ENCODE measurements around the gene INSL3.

Gene INSL3

DNA sequence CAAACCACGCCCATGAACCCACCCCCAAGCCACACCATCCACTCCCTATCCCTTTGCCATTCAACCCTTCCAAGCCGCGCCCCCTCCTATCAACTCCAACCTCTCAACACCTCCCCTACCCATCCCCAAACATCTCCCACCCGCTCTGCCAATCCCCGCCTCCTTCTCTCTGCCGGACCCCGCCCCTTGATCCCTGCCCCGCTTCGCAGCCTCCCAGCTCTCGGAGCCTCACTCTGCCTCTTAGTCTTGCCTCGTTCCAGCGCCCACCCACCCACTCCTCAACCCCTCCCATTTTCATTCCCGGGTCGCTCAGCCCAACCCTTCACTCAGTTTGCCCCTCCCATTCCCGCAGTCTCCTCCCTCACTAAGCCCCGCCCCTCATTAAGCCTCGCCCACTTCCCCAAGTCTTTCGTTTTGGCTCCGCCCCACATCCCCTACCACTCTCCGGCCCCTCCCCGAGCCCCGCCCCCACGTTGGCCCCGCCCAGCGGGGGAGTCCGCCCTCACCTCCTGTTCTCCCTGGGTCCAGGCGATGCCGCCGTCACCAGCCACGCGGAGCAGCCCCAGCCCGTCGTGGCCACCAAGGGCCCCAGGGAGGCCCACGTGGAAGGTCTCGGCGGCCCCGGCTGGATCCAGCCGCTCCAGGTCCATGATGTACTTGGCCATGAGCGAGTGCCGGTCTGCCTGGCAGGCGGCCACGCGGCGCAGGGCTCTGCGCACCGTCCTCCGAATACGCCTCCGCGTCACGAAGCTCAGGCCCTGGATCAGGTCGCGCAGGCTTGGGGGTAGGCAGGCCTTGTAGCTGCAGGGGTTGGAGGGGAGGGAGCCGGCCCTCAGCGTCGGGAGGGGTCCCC is 20.7 kb upstream of the INSL3 start:
- Histone ChIP-seq H3K4me1 (ENCODE audit: control insufficient read depth, insufficient read depth, low read length) (no peaks in the 10 kb centered on the region), H3K9ac (ENCODE audit: low read length) (no peak overlapping the region), H3K27me3 (ENCODE audit: control insufficient read depth, insufficient read depth, low read length) (peaks cover 5% of the 10 kb centered on the region), H3K4me3 (ENCODE audit: low read length) (peak overlapping the region; percentile 34), H3K27ac (ENCODE audit: low read depth, low read length) (no peak overlapping the region), H3K36me3 (ENCODE audit: control insufficient read depth, insufficient read depth, low read length) (peaks cover 2% of the 10 kb centered on the region)

DNA sequence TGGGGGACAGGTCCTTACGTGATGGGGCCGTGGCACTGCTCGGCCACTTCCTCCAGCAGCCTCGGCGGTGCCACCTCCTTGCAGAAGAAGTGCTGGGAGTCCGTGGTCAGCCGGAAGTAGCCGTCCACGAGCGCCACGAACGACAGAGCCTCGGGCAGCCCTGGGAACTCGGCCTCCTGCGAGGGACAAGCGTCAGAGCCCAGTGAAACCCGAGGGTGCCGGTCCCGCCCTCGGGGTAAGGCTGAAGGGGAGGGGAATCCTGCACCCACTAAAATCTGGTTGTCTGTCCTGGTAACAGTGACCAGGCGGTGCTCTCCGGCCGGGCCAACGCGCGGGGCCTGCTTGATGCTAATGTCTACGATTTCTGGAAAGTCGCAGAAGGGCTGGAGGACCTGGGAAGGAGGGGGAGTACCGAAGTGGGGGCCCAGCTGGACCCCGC is 20.1 kb upstream of the INSL3 start:
- Histone ChIP-seq H3K4me1 (ENCODE audit: control insufficient read depth, insufficient read depth, low read length) (no peaks in the 10 kb centered on the region), H3K9ac (ENCODE audit: low read length) (no peak overlapping the region), H3K4me3 (ENCODE audit: low read length) (no peak overlapping the region), H3K27ac (ENCODE audit: low read depth, low read length) (no peak overlapping the region), H3K36me3 (ENCODE audit: control insufficient read depth, insufficient read depth, low read length) (peaks cover 2% of the 10 kb centered on the region), H3K27me3 (ENCODE audit: control insufficient read depth, insufficient read depth, low read length) (peaks cover 5% of the 10 kb centered on the region)

DNA sequence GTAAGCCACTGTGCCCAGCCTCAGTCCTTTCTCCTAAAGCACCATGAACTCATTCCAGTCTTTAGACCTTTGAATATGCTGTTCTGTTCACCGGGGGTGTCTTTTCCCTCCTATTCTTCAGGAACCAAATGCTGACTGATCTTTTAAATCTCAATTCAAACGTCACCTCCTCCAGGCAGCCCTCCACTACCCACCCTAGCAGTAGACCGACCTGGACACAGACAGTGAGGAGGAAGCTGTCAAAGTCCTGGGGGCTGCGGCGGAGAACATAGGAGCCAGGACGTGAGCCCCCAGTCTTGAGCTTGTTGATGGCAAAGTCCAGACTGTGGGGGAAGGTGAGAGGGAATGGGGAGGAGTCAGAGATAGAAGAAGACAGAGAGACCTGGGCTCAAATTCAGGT is 18.7 kb upstream of the INSL3 start:
- Histone ChIP-seq H3K4me3 (ENCODE audit: low read length) (no peak overlapping the region), H3K36me3 (ENCODE audit: control insufficient read depth, insufficient read depth, low read length) (peaks cover 2% of the 10 kb centered on the region), H3K9ac (ENCODE audit: low read length) (no peak overlapping the region), H3K27me3 (ENCODE audit: control insufficient read depth, insufficient read depth, low read length) (peaks cover 5% of the 10 kb centered on the region), H3K4me1 (ENCODE audit: control insufficient read depth, insufficient read depth, low read length) (no peaks in the 10 kb centered on the region), H3K27ac (ENCODE audit: low read depth, low read length) (no peak overlapping the region)

DNA sequence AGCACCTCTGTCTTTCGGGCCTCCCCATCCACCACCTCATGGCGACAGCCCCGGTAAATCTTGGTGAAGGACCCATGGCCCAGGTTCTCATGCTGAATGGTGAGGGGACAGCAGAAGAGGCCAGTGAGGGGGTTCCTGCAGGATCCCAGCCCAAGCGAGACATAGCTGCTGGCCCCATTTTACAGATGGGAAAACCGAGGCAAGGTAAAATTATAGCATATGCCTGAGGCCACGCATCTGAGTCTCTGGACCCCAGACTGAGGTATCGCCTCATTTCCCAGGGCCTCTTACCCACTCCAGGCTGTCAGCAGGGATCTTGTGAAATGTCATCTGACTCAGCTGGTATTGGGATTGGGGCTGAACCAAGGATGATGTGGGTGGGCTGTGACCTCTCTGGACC is 16.7 kb upstream of the INSL3 start:
- H3K4me3 ChIP-seq (ENCODE audit: low read length): no peak overlapping the region
- peaks cover 2% of the 10 kb centered on the region for H3K36me3 ChIP-seq (ENCODE audit: control insufficient read depth, insufficient read depth, low read length)
- no peak overlapping the region for H3K9ac ChIP-seq (ENCODE audit: low read length)
- H3K27ac ChIP-seq (ENCODE audit: low read depth, low read length): no peak overlapping the region
- no peaks in the 10 kb centered on the region for H3K4me1 ChIP-seq (ENCODE audit: control insufficient read depth, insufficient read depth, low read length)
- H3K27me3 ChIP-seq (ENCODE audit: control insufficient read depth, insufficient read depth, low read length): peaks cover 5% of the 10 kb centered on the region

DNA sequence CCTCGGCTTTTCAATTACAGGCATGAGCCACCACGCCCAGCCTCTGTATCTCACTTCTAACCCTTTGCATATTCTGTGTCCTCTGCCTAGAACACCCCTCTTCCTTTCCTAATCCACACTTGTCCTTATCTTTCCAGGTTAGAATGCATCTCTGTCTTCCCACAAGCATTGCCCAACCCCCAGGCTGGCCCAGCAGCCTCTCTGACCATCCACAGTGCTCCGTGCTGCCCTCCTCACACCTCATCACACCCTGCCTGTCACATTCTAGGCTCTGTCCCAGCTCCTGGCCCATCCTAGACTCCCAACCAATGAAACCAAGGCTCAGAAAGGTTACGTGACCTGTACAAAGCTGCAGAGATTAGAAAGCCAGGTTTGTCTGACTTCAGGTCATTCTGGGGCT is 15.2 kb upstream of the INSL3 start:
- peaks cover 2% of the 10 kb centered on the region for H3K36me3 ChIP-seq (ENCODE audit: control insufficient read depth, insufficient read depth, low read length)
- no peaks in the 10 kb centered on the region for H3K4me1 ChIP-seq (ENCODE audit: control insufficient read depth, insufficient read depth, low read length)
- H3K4me3 ChIP-seq (ENCODE audit: low read length): no peak overlapping the region
- H3K27ac ChIP-seq (ENCODE audit: low read depth, low read length): no peak overlapping the region
- H3K27me3 ChIP-seq (ENCODE audit: control insufficient read depth, insufficient read depth, low read length): peaks cover 5% of the 10 kb centered on the region
- no peak overlapping the region for H3K9ac ChIP-seq (ENCODE audit: low read length)

DNA sequence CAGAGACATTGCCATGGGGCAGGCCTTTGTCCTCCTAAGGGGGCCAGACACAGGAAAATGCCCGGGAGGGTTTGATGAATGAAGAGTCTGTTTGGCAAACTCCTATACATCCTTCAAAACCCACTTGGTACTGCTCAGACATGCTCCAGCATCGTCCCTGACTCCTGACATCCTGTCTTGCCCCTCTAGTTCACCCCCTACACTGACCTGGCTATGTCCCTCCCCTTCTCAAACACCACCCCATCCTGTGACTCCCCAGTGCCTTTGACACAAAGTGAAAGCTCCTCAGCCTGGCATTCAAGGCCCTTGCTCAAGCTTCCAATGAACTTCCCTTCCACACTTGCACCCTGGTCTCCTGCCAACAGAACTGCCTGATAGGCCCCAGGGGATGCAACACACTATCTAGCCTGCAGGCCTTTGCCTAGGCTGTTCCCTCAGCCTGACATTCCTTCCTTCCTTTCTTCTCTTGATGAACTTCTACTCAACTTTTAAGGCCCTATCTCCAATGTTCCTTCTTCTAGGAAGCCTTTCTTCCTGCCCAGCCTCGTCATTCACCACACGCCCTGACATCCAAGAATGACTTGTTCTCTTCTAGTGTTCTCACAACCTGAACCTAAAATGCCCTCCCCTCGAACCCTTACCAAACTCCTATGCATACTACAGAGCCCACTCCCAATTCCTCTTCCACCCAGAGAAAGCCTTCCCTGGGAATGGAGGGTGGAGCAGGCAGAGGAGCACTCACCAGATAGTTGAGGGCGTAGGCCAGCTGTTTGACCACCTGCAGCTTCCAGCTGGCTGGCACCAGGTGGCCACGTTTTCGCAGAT is 14.1 kb upstream of the INSL3 start:
- Histone ChIP-seq H3K4me3 (ENCODE audit: low read length) (no peak overlapping the region), H3K4me1 (ENCODE audit: control insufficient read depth, insufficient read depth, low read length) (no peaks in the 10 kb centered on the region), H3K9ac (ENCODE audit: low read length) (no peak overlapping the region), H3K27ac (ENCODE audit: low read depth, low read length) (no peak overlapping the region), H3K27me3 (ENCODE audit: control insufficient read depth, insufficient read depth, low read length) (no peaks in the 10 kb centered on the region), H3K36me3 (ENCODE audit: control insufficient read depth, insufficient read depth, low read length) (peaks cover 2% of the 10 kb centered on the region)

DNA sequence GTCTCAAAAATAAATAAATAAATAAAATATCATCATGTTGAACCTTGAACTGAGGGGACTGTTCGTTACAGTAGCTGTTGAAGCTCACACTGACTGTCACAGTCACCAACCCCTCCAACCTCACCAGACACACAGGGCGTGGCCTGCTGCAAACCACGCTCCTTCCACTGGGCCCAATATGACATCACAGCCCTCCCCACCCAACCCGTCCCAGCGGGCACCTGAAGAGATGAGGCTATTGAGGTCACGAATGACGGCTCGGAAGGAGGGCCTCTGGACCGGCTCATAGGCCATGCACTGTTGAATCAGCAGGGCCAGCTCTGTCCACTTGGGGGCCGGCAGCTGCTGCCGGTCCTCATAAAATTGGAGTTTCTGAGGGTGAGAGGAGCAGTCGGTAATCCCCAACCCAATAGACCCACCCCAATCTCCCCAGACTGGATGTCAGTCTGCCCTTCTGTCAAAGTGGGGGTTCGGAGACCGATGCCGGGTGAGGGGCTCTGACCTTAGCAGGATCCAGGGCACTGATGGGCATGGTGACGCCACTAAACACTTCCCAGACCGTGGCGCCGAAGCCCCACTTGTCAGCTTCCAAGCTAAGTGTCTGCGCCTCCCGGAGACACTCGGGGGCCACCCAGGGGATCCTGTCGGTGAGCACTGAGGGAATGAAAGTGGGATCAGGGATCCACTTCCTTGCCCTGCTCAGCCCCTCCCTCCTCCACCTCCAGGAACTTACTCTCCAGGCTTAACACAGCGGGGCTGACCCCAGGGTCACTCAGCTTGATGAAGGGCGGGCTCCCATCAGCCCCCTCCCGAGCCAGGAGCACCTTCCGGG is 13.2 kb upstream of the INSL3 start:
- Histone ChIP-seq H3K9ac (ENCODE audit: low read length) (no peak overlapping the region), H3K4me3 (ENCODE audit: low read length) (no peak overlapping the region), H3K4me1 (ENCODE audit: control insufficient read depth, insufficient read depth, low read length) (no peaks in the 10 kb centered on the region), H3K27ac (ENCODE audit: low read depth, low read length) (no peak overlapping the region), H3K27me3 (ENCODE audit: control insufficient read depth, insufficient read depth, low read length) (no peaks in the 10 kb centered on the region), H3K36me3 (ENCODE audit: control insufficient read depth, insufficient read depth, low read length) (peaks cover 2% of the 10 kb centered on the region)

DNA sequence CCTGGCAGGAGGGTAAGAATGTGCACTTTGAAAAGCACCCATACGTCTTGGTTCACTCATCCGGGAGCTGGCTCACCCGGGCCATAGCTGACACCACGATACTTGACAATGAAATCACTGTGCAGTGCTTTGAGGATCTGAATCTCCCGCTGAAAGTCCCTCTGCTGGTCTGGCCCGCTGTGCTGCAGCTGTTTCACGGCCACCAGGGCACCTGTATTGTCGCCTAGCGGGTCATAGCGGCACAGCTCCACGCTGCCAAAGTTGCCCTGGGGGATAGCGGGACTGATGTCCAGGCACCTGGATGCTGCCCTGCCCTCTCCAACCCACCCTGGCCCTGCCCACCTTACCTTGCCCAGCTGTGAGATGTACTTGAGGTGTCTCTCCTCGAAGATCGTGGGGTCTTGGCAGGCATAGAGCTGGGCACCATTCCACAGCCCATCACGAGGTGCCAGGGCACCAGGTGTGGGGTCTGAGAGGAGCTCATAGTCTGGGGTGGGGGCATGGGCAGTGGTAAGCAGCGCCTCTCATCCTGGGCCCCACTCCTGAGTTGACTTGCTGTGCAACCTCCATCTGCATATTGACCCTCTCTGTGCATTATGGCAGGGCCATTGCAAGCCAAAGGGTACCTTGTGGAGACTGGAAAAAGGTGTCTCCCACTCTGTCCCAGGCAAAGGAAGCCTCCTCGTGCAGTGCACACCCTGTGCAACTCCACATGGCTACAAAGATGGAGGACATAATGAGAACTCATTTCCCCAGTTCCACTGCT is 11.3 kb upstream of the INSL3 start:
- no peaks in the 10 kb centered on the region for H3K27me3 ChIP-seq (ENCODE audit: control insufficient read depth, insufficient read depth, low read length)
- H3K9ac ChIP-seq (ENCODE audit: low read length): no peak overlapping the region
- no peaks in the 10 kb centered on the region for H3K36me3 ChIP-seq (ENCODE audit: control insufficient read depth, insufficient read depth, low read length)
- no peak overlapping the region for H3K27ac ChIP-seq (ENCODE audit: low read depth, low read length)
- H3K4me1 ChIP-seq (ENCODE audit: control insufficient read depth, insufficient read depth, low read length): no peaks in the 10 kb centered on the region
- no peak overlapping the region for H3K4me3 ChIP-seq (ENCODE audit: low read length)

DNA sequence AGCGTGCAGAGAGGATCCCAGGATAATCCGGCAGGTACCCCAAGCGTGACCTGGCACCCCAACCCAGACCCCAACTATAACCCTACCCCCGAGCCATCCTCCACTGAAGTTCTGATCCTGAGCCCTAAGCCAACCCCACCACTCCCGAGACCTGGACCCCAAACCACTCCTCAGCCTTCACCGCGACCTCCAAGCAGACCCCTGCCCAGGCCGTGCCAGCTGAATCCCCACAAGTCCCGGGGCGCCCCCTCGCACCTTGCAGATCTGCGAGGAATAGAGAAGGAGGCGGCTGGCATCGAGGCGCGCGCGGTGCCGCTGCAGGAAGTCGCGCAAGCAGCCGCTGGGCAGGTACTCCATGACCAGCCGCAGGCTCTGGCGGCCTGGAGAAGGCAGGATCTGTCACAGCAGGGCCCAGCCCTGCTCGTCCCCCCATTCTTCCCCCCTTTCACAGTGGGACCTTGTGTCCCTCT is 10.1 kb upstream of the INSL3 start:
- Histone ChIP-seq H3K4me1 (ENCODE audit: control insufficient read depth, insufficient read depth, low read length) (no peaks in the 10 kb centered on the region), H3K27me3 (ENCODE audit: control insufficient read depth, insufficient read depth, low read length) (no peaks in the 10 kb centered on the region), H3K4me3 (ENCODE audit: low read length) (peak overlapping the region; percentile 14), H3K9ac (ENCODE audit: low read length) (no peak overlapping the region), H3K27ac (ENCODE audit: low read depth, low read length) (no peak overlapping the region), H3K36me3 (ENCODE audit: control insufficient read depth, insufficient read depth, low read length) (no peaks in the 10 kb centered on the region)

DNA sequence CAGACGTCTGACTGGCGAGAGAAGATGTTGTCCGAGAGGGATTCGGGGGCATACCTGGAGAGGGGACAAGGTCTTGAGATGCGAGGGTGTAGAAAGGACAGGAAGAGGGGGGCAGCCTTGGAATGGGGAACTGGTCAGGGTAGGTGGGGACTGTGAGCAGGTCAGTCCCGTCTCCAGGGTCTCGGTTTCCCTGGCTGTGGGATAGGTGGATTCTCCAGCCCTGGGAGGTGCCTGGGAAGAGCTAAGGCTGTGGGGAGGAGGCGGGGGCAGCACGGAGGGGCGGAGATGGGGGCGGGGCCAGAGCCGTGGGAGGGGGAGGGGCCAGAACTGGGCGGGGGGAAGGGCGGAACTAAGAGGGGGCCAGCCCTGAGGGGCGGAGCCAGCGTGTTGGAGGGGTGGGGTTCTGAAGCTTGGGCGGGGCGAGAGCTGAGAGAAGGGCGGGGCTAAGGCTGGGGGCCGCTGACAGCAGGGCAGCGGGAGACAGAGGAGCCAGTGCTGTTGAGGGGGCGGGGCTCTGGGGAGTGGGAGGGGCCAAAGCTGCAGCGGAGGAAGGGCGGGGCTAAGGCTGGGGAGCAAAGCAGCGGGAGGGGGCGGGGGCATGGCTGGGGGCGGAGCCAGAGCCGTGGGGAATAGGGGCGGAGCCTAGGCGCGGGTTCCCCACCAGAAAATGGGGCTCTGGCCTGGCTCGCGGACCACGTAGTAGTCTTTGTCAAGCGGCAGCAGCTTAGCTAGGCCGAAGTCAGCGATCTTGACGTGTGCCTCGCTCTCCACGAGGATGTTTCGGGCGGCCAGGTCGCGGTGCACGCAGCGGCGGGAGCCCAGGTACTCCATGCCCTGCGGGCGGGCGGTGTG is 9.5 kb upstream of the INSL3 start:
- H3K27ac ChIP-seq (ENCODE audit: low read depth, low read length): no peak overlapping the region

More for the DNA sequence above, 9.5 kb upstream of the INSL3 start:
- Histone ChIP-seq H3K27me3 (ENCODE audit: control insufficient read depth, insufficient read depth, low read length) (no peaks in the 10 kb centered on the region), H3K36me3 (ENCODE audit: control insufficient read depth, insufficient read depth, low read length) (no peaks in the 10 kb centered on the region), H3K9ac (ENCODE audit: low read length) (no peak overlapping the region), H3K4me3 (ENCODE audit: low read length) (peak overlapping the region; percentile 52), H3K4me1 (ENCODE audit: control insufficient read depth, insufficient read depth, low read length) (no peaks in the 10 kb centered on the region)

All from rectal smooth muscle tissue (tissue), 1 donor.